GM19463 (cell line): Measurements from ENCODE around the gene ZNF362.
A peak's percentile ranks its signal among the peaks of the same experiment; 100 is the strongest.
"Not testable (repeated sequence)": the region's sequence is repeated elsewhere in the genome, so short reads cannot be mapped to it uniquely, and the experiment has no call there.

ENCODE experiments used
- ATAC-seq: cut with Tn5 transposase; IDR thresholded peaks from one replicate; pipeline ENCODE4 v1.9.1; 2021; ENCODE audit warnings: mild to moderate bottlenecking, moderate library complexity; ENCODE audit not compliant: unreplicated experiment

Gene ZNF362

DNA sequence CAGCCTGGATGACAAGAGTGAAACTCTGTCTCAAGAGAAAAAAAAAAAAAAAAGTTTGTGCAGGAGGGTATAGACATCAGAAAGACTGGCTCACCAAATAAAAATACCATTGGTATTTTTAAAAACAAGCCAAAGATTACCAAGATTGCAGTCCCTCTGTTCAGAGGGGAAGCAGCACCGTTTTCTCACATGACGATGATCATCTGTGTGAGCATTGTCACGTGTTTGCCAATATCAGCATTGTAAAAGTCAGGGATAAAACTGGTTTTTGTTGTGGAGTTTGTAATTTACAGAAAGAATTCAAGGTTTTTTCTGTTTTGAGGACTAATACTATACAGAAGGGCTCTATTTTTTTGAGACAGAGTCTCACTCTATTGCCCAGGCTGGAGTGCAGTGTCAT lies 26.5 kb downstream of the ZNF362 start:
- no peak for ATAC-seq

DNA sequence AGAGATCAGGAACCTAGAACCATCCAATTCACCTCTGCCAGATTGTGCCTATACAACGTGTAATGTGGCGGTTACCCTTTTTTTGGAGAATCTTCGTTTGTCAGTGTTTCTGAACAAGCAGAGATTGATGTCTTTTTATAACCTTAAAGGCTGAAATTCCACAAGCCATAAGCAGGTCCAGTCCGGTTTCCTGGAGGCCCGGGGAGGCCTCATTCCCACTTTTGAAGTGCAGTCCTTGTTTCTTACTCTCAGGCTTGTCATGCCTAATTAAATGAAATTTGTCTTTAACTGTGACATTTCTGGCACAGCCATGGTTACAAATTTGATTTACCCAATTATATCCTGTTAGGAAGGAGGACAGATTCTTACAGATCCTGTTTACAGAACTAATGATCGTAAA lies 27.8 kb downstream of the ZNF362 start:
- no peak for ATAC-seq

DNA sequence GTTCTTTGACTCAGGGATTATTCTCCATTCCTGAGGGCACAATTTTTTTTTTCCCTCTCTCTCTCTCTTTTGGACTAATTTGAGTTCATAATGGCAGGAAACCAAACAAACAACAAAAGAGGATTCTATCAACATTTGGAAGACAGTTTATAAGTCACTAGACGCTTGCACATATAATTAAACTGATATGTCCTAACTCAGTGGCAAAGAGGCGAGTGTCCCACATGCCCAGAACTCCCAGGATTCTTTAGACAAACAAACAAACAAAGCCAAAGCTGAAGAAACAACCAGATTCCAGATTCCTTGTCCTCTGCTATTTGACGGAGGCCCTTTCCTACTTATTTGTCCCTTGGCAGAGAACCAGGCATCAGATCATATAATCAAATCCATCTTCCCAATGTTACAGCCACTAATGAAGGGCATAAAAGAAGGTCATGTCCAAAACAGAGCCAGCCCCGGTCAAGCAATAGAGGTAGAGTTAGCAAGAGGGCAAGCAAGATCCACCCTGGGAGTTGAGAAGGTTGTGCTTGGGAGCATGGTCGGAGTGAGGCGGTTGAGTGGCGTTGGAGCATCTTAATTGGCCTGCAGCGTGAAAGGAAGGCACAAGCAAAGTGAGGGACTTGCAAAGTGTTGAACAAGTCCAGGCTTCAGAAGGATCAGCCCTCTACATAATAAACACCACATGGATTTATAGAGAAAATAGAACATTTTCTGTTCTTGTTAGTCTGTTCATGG lies 30.3 kb downstream of the ZNF362 start:
- ATAC-seq = no peak

DNA sequence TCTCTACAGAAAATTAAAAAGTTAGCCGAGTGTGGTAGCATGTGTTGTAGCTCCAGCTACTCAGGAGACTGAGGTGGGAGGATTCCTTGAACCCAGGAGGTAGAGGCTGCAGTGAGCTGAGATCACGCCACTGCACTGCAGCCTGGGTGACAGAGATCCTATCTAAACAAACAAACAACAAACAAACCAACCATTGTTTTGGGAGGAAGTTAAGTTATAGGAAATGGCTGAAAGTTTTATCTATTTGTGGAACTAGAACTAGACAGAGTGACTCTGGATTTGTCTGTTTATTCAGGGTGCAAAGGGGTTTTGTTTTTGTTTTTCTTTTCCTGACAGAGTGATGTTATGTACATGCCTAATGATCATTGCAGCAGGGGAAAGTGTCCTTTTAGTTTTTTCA lies 31.0 kb downstream of the ZNF362 start:
- no peak for ATAC-seq

DNA sequence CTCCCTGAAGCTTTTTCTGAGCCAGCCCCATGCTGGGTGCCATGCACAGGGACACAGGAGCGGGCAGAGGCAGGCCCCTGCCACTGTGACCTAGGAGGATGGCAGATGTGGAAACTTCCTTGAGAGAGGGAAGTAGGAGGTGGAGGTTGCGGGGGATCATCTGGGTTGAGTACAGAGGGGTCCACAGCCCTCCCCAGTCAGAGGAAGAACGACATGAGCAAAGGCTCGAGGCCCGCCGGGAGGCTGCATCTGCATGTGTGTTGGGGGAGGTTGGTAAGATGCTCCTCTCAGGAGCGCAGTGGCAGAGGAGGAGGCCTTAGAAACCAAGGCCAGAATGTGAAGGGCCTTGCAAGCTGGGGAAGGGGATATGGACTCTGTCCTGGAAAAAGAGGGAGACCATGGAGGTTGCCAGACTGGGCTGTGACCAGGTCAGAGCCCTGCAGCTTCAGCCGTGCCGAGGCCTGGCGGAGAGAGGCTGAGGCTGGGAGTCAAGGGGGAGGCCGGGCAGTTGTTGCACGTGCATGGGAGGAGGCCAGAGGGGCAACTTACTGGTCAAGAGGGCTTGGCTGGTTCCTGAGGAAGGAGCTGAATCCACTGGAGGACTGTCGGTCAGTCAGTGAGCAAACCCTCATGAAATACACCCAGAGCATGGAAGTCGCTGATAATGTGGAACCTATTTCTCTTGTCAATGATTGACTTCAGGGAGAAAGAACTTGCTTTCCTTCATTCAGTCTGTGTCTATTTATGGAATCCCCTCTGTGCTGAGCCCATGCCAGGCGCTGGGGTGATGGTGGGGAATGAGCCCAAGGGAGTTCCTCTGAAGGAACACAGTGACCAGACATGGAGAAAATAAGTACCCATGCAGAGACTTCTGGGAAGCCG lies 32.9 kb downstream of the ZNF362 start:
- no peak for ATAC-seq

DNA sequence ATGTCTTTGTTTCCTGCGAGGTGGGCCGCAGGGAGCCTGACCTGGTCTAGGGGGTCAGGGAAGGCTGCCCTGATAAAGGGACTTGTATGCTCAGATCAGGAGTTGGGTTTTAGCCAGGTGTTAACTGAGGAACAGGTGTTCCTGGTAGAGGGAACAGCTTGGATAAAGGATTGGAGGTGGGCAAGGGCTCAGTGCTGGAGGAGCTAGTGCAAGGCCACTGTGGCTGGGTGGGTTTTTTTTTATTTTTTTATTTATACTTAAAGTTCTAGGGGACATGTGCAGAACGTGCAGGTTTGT lies 33.5 kb downstream of the ZNF362 start:
- ATAC-seq = no peak

DNA sequence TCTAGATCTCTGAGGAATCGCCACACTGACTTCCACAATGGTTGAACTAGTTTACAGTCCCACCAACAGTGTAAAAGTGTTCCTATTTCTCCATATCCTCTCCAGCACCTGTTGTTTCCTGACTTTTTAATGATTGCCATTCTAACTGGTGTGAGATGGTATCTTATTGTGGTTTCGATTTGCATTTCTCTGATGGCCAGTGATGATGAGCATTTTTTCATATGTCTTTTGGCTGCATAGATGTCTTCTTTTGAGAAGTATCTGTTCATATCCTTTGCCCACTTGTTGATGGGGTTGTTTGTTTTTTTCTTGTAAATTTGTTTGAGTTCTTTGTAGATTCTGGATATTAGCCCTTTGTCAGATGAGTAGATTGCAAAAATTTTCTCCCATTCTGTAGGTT lies 34.3 kb downstream of the ZNF362 start:
- ATAC-seq = not testable (repeated sequence)

DNA sequence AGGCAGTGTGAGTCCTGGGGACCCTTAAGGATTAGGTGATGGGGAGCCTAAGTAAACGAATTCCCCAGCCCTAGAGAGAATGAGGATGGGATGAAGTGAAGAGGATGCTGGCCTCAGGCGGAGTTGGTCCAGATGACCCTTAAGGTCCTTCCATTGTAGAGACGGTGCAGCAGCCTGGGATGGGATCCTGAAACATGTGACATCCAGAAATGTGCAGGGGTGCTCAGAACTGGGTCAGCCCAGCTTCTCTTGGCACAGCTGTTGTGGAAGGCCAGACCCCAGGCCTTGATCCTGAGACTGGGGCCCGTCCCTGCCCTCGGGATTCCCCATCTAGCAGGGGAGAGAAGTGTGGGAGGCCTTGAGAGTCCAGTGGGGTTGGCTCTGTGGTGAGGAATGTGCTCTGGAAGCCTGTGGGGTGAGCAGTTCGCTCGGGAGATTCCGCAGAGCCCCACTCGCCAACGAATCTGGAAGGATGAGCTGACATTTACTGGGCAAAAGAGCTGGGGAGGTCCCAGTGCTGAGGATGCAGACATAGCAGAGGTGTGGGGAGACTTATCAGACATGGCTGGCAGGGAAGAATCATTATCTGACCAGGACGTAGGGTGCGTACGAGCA lies 36.5 kb downstream of the ZNF362 start:
- no peak for ATAC-seq

DNA sequence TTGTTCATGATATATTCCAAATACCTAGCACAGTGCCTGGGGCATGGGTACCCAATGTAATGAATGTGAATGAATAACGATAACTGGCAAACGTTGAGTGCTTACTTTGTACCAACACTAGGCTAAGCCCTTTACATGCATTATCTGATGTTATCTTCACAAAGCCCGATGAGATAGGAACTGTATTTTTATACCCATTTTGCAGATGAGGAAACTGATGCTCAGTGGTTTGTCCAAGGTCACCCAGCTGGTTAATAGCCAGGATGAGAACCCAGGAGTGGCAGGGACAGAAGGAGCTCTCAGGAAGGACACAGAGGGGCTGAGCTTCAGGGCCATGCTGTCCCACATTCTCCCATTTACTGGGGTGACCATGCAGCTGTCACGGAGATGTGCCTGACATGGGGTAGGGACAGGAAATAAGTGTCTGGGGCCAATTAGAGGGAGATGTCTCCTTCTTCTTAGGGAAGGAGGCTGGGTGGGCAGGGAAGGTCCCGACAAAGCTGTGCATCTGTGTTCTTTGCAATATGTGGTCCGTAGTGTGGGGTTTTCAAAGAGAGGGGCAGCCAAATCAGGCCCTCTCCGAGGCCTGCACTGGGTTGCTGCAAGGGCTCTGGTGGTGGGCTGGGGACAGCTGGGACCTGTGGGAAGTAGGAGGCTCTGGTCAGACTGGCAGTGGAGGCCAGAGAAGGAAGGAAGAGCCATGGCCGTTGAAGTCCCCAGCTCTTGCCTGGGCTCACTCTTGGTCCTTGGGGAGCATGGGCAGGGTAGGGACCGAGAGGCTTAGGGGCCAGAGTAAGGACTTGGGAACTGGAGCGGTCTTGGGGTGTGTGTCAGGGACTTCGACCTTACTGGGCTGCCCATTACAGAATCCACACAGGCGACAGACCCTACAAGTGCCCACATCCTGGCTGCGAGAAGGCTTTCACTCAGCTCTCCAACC lies 38.0 kb downstream of the ZNF362 start:
- no peak for ATAC-seq

DNA sequence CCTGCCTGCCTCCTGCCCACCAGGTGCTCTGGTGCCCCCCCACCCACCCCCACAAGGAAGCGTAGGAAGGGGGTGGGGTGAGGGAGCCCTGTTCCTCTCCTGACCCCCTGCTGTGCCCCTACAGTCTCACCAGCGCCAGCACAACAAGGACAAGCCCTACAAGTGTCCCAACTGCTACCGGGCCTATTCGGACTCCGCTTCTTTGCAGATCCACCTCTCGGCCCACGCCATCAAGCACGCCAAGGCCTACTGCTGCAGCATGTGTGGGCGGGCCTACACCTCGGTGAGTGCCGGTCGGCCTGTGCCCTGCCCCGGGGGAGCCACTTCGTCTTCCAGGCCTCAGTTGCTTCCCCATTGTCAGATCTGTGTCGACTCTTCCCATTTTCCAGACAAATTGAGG lies 38.7 kb downstream of the ZNF362 start:
- no peak for ATAC-seq

DNA sequence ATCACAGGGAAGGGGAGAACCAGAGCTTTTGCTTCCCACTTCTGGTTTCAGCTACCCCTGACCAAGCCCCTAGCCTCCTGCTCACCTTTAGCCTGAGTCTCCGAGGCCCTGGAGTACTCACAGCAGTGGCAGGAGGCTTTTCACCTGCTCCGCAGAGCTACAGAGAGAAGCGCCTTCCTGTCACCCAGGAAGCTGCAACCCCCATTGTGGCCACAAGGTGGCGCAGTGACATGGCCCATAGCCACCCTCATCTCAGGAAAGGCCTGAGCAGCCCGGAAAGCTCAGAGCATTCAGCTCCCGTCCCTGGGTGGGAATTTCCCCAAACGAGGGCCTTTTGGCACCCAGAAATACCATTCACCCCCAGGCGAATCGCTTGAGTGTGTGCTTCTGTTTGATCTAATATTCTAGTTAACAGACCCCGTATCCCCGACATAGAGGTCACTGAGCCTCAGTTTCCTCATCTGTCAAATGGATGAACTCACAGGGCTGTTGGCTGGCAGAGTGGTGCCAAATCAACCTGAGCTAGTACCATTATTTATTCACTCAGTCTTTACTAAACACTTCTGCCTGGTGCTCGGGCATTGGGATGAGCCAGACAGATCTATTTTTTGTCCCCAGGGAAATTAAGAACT lies 39.3 kb downstream of the ZNF362 start:
- ATAC-seq = peak; percentile 62

DNA sequence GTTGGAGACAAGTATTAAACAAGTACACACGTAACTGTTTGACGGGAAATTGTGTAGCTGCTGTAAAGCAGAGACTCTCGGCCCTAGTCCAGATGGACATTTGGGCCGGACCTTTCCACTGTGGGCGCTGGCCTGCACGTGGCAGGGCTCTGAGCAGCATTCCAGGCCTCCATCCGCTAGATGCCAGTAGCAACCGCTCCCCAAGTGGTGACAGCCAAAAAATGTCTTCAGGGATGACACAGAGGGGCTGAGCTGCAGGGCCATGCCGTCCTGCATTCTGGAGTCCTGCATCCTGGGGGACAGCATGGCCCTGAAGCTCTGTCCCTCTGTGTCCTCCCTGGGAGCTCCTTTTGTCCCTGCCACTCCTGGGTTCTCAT lies 39.8 kb downstream of the ZNF362 start:
- no peak for ATAC-seq

DNA sequence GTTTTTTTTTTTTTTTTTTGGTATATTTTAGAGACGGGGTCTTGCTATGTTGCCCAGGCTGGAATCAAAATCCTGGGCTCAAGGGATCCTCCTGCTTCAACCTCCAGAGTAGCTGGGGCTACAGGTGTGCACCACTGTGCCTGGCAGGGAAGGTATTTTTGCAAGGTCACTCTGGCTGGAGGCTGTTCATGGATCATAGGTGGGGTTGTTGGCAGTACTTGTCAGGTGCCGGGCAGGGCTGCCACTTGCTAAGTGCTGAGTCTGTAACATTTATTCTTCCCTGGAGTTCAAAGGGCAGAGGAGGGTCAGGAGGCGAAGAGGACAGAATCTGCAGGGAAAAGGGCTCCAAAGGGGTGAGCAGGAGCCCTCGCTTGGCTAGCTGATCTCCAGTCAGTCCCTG lies 40.5 kb downstream of the ZNF362 start:
- no peak for ATAC-seq

DNA sequence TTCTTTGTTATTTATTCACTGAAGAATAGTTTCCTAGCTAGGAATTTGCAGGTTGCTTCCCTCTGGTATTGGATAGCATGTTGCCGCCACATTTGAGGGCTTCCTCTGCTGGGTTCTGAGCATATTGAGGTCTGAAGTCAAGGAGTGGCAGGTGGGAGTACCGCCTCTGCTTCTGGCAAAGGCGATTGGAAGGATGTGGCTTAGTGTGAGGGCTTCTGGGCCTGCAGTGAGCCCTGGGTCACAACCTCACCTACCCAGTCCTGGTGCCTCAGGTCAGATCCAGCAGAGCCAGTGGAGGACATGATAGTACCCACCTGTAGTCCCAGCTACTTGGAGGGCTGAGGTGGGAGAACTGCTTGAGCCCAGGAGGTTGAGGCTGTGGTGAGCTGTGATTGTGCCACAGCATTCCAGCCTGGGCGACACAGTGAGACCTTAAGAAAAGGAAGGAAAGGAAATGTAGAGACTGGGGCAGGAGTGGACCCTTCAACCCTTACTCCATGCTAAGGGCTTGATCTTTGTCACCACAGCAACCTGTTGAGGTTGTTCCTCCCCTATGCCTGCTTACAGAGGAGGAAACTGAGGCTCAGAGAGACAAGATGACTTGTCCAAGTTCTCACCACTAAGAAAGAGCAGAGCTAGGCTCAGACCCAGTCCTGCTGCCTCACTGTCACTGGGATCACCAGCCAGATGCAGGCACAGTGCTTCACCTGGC lies 41.8 kb downstream of the ZNF362 start:
- ATAC-seq = no peak

DNA sequence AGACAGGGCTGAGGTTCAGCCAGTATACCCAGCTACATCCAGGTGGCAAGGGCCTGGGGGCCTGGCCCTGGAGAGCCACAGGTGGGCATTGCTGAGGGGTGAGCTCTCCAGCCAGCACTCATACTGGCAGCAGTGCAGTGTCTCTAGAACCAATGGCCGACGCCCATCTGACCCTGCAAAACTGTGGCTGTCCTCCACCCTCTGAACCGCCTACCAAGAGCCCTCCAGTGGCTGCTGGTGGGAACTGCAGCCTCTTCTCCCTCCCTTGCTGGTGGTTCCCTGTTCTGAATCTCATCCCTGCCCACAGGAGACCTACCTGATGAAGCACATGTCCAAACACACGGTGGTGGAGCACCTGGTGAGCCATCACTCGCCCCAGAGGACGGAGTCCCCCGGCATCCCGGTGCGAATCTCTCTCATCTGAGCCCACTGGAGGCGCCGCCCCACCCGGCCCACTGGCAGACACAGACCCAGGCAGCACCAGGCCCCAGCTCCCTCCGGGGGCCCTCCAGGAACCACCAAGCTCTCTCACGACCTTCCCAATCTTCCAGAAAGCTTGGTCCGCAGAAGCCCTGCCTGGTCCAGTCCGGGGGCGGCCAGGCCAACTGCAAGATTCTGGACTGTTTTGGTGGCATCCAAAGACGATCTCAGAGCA lies 42.5 kb downstream of the ZNF362 start:
- ATAC-seq = peak; percentile 38

DNA sequence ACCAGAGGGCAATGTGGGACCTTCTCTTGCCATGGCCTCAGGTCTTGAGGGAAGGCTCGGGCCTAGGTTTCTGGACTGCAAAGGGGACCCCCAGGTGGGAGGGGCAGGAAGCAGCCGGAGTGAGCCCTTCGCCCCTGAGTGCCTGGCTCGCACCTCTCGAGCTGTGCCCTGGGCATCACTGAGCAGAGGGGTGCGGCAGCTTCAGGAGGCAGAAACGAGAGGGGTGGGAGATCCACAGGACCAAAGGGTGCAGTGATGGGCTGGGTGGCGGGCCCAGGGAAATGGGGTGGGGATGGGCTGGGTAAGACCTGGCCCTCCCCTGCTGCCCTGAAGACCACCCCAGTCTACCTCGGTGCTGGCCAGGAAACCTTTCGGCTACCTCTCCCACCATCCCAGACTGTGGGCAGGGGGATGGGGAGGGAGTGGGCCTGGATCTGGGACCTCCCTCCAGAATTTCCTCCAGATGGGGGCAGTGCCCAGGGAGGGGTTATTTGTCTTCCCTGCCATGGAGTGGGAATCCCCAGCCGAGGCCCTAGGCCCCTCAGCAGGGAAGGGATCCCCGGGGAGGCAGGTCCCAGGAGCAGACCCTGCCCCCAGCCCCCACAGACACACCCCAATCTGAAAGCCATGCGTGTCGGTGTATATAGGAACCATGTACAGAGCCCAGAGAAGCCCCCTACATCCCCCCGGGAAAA lies 43.3 kb downstream of the ZNF362 start:
- ATAC-seq = no peak

DNA sequence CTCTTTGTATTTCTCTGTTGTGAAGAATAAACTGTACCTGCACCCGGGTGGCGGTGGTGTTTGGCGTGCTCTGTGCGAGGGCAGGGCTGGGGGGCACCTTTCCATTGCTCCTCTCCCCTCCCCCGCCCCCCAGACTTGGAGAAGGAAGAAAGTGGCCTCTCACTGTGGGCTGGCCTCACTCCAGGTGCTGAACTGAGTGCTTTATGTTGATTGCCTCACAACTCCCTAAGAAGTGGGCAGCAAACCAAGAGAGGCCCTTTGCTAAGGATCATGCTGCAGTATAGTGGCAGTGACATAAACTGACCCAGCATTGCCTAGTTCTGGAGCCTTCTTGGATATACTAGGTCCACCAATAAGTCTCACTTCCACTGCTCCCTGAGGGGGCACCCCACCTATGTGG lies 44.4 kb downstream of the ZNF362 start:
- ATAC-seq = no peak

DNA sequence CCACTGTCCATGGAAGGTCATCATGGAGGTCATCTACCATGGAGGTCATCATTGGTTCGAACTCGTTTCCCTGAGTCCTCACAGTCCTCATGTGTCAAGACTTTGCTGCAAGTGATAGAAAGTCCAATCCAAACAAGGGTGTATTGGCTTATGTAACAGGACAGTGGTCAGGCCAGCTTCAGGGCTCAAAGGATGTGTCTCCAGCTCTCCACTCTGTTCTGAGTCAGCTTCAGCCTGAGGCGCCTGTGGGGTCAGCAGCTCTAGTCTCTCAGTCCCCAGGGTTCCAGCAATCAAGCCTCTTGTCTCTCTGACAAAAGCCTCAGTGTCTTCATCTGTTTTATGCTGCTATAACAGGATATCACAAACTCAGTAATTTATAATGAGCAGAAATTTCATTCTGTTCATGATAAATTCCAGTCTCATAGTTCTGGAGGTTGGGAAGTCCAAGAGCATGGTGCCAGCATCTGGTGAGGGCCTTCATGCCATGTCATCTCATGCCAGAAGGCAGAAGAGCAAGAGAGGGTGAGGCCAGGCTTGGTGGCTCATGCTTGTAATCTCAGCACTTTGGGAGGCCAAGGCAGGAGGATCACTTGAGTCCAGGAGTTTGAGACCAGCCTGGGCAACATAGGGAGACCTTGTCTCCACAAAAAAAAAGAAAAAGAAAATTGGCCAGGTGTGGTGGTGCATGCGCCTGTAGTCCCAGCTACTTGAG lies 45.1 kb downstream of the ZNF362 start:
- ATAC-seq = no peak
